Heart left ventricle (tissue), 16 donors: ENCODE results near the gene EPB41L2. TPM values are rescaled to one million over a fixed set of nuclear protein-coding genes. Genes with fewer than 3 reads are reported as not detected.
A peak's percentile ranks its signal among the peaks of the same experiment; 100 is the strongest.

Experiments used
- ATAC-seq, 4 donors: fragments of 200-7000 bp; cut with Tn5 transposase; one replicate each; pipeline ENCODE4 v1.9.1; 2020 to 2022; ENCODE audit warnings: moderate library complexity in 4 of 4, mild to moderate bottlenecking in 3 of 4, moderate number of reproducible peaks in 1 of 4
- DNase-seq, 5 donors: peaks; one replicate each; pipeline ENCODE4 v3.0.0-alpha.2; 2020
- H3K27ac ChIP-seq, 12 donors: fragments of 200-600 bp; sonication (generic) in 4 of 12; one replicate each; pipeline versions ENCODE4 v1.5.0 to v1.8.0; 2016 to 2022; ENCODE audit warnings: mild to moderate bottlenecking in 2 of 12
- H3K27me3 ChIP-seq, 9 donors: fragments of 200-600 bp; sonication (generic) in 2 of 9; one replicate each; pipeline versions ENCODE4 v1.5.1 to v1.8.0; 2016 to 2022; ENCODE audit warnings: mild to moderate bottlenecking in 3 of 9
- H3K36me3 ChIP-seq, 9 donors: fragments of 200-600 bp; sonication (generic) in 2 of 9; one replicate each; pipeline versions ENCODE4 v1.5.0 to v1.8.0; 2018 to 2022; ENCODE audit warnings: mild to moderate bottlenecking in 2 of 9
- H3K4me1 ChIP-seq, 12 donors: fragments of 200-600 bp; sonication (generic) in 4 of 12; one replicate each; pipeline versions ENCODE4 v1.5.0 to v1.8.0; 2016 to 2022; ENCODE audit warnings: mild to moderate bottlenecking in 3 of 12
- H3K4me3 ChIP-seq, 12 donors: fragments of 200-600 bp; sonication (generic) in 4 of 12; one replicate each; pipeline versions ENCODE4 v1.5.0 to v1.8.0; 2017 to 2022; ENCODE audit warnings: mild to moderate bottlenecking in 9 of 12, moderate library complexity in 4 of 12
- H3K9me3 ChIP-seq, 12 donors: fragments of 200-600 bp; sonication (generic) in 4 of 12; one replicate each; pipeline versions ENCODE4 v1.5.0 to v1.8.0; 2016 to 2022; ENCODE audit warnings: mild to moderate bottlenecking in 1 of 12
- POLR2A ChIP-seq, 2 donors: fragments of 450-650 bp; IDR thresholded peaks; one replicate each; pipeline ENCODE4 v1.6.1; 2017; ENCODE audit warnings: antibody characterized with exemption in 2 of 2, mild to moderate bottlenecking in 2 of 2, moderate library complexity in 2 of 2
- WGBS, 4 donors: extraction: QIAGEN DNeasy Blood & Tissue Kit in 2 of 4; methylation state at CpG; one replicate each; pipeline versions ENCODE4 v1.1.5 to v1.1.7; 2013 to 2018; 5-methylcytosine and 5-hydroxymethylcytosine counted together
- intact Hi-C, 10 donors: fragments of 100-400 bp; cut with DNase I; formaldehyde crosslinking; loops; one replicate each; pipeline versions ENCODE4 v1.11.1 to v1.14.2; 2022
- polyA plus RNA-seq, 2 donors: library from polyadenylated mRNA; stranded (reverse); fragments of 200-250 nt; gene quantifications; one replicate each; pipeline ENCODE4 v1.2.3, GENCODE V29; 2013
- total RNA-seq, 9 donors: library from RNA; depleted of rRNA in 2 of 9; stranded (reverse); fragments of >200 nt in 2 of 9; fragmentation: NEBNext Ultra II Directional in 3 of 9; extraction: Animal tissue kit (Norgen Biotek cat#: 25700) in 3 of 9; gene quantifications; one replicate each; pipeline versions ENCODE4 v1.1.0 to v1.2.4, GENCODE V29; 2016 to 2023
- TF ChIP-seq, protein P1 (sequence below), 12 donors: fragments of 200-600 bp; sonication (generic) in 4 of 12; IDR thresholded peaks; one replicate each; pipeline versions ENCODE4 v1.5.0 to v1.8.0; 2018 to 2022; ENCODE audit warnings: antibody characterized with exemption in 12 of 12, mild to moderate bottlenecking in 5 of 12
- donor health status: ischemic (EF 13 %, LVEDD 7.1; RV severe dilation, severe dysfunction).
- donor health status: healthy with polysubstance abuse.
- donor health status: DM: no; HTN: yes; CAD: no.
- donor health status: DM: no; HTN: no; CAD: no.
- donor health status: ischemic (EF 25% LVEDD 6.9; RV normal size, moderate dysfunction).
- donor health status: ischemic (EF 25% LVEDD 5.7; RV mildly dilated, moderate dysfunction).
- donor health status: healthy.
- donor health status: DM: yes; HTN: yes; CAD: no.
- donor health status: ischemic (EF 35%, LVEDD 5.7; RV mildly dilated, moderate dysfunction).
- donor health status: nonischemic (EF 11% LVEDD 7.7; RV severe dilation, severe dysfunction).
- donor health status: DM: yes; HTN: yes; CAD: no.
- donor health status: PGD.
- donor health status: ischemic (EF 29% LVEDD 5.4; RV normal size, mild dysfunction).
- donor health status: nonischemic (EF 23%, LVEDD 6.1; RV moderate dilation, normal function).

EPB41L2 gene
- total and polyA plus RNA-seq, 11 donors = 21.3 to 115 (median 51.9) TPM

DNA sequence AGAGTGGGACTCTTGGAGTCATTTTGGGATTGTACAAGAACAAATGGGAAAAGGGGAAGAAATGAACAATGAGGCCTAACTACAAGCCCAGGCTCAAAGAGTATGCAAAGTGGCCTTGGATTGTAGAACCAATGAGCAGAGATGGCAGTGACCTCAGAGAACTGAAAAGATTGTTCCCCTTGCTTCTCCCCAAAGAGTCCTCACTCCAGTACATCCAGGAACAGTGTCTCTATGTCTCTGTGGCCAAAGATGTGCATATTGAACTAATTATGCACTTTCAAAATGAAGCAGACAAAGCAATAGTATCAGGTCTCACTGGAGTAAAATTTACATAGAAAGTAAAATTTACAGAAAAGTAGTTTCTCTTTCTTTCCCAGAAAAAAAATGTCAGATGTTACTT lies 154.9 kb downstream of the EPB41L2 start:
- no peak overlapping the region for H3K27ac ChIP-seq
- ATAC-seq = no peak
- intact Hi-C loops = no loop called here

GRCh38 chr6:130907687-130908086 lies 155.4 kb downstream of the EPB41L2 start:
- ATAC-seq (no peak), DNase-seq (no peak)
- H3K4me3 ChIP-seq = no peak overlapping the region
- H3K4me1 ChIP-seq = peaks cover 0 to 28% (median 0%) of the 10 kb centered on the region in 12 donors
- peaks cover 0 to 5% (median 0%) of the 10 kb centered on the region in 9 donors for H3K36me3 ChIP-seq
- intact Hi-C loops = no loop called here
- 54 to 70% (median 64%) methylated on average over 3 of the region's 3 CpGs for WGBS, 4 donors
- H3K27me3 ChIP-seq = no peaks in the 10 kb centered on the region
- TF ChIP-seq, protein P1, sequence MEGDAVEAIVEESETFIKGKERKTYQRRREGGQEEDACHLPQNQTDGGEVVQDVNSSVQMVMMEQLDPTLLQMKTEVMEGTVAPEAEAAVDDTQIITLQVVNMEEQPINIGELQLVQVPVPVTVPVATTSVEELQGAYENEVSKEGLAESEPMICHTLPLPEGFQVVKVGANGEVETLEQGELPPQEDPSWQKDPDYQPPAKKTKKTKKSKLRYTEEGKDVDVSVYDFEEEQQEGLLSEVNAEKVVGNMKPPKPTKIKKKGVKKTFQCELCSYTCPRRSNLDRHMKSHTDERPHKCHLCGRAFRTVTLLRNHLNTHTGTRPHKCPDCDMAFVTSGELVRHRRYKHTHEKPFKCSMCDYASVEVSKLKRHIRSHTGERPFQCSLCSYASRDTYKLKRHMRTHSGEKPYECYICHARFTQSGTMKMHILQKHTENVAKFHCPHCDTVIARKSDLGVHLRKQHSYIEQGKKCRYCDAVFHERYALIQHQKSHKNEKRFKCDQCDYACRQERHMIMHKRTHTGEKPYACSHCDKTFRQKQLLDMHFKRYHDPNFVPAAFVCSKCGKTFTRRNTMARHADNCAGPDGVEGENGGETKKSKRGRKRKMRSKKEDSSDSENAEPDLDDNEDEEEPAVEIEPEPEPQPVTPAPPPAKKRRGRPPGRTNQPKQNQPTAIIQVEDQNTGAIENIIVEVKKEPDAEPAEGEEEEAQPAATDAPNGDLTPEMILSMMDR (IDR thresholded peaks at IDR 0.05) = no peak
- no peak for TF ChIP-seq POLR2A (IDR thresholded peaks at IDR 0.05)
- peaks cover 0 to 13% (median 0%) of the 10 kb centered on the region in 12 donors for H3K9me3 ChIP-seq
- H3K27ac ChIP-seq = no peak overlapping the region

More for the DNA sequence above, 154.9 kb downstream of the EPB41L2 start:
- Histone ChIP-seq H3K9me3 (peaks cover 0 to 13% (median 0%) of the 10 kb centered on the region in 12 donors), H3K4me3 (no peak overlapping the region), H3K27me3 (no peaks in the 10 kb centered on the region), H3K36me3 (peaks cover 0 to 5% (median 0%) of the 10 kb centered on the region in 9 donors), H3K4me1 (peaks cover 0 to 33% (median 0%) of the 10 kb centered on the region in 12 donors)
- no peak for TF ChIP-seq POLR2A (IDR thresholded peaks at IDR 0.05)
- TF ChIP-seq, protein P1 (IDR thresholded peaks at IDR 0.05) = no peak
- DNase-seq = no peak

GRCh38 chr6:130906736-130907381 lies 156.2 kb downstream of the EPB41L2 start:
- TF ChIP-seq, protein P1 (IDR thresholded peaks at IDR 0.05) = no peak
- TF ChIP-seq POLR2A (IDR thresholded peaks at IDR 0.05) = no peak
- intact Hi-C loops = no loop called here
- Histone ChIP-seq H3K27me3 (no peaks in the 10 kb centered on the region), H3K4me3 (no peak overlapping the region), H3K4me1 (peaks cover 0 to 23% (median 0%) of the 10 kb centered on the region in 12 donors), H3K27ac (no peak overlapping the region), H3K36me3 (peaks cover 0 to 5% (median 0%) of the 10 kb centered on the region in 9 donors), H3K9me3 (peaks cover 0 to 13% (median 0%) of the 10 kb centered on the region in 12 donors)
- DNase-seq (no peak), ATAC-seq (peak in 1 of 4 donors; percentile 51)
- WGBS, 4 donors = 75 to 89% (median 84%) methylated on average over 2 of the region's 2 CpGs

- Histone ChIP-seq H3K36me3 (peaks cover 0 to 29% (median 9%) of the 10 kb centered on the region in 9 donors), H3K9me3 (no peaks in the 10 kb centered on the region), H3K27ac (no peak overlapping the region), H3K27me3 (no peaks in the 10 kb centered on the region), H3K4me1 (peaks cover 0 to 29% (median 2%) of the 10 kb centered on the region in 12 donors), H3K4me3 (no peak overlapping the region)
- DNase-seq (no peak), ATAC-seq (no peak)
- intact Hi-C loops = loop anchor here in 1 of 10 donors (5.0 kb wide), 1 partner anchor 159 kb away; the partner anchor contains the start of gene EPB41L2
- TF ChIP-seq POLR2A (IDR thresholded peaks at IDR 0.05) = no peak
- TF ChIP-seq, protein P1 (IDR thresholded peaks at IDR 0.05) = no peak
These were observed 159.4 kb downstream of the EPB41L2 start for GRCh38 chr6:130903602-130904001.
